Stimulated activated CD8-positive, alpha-beta memory T cell treated with anti-CD3 and anti-CD28 coated beads, Interleukin-12 subunit alpha, Interleukin-12 subunit beta, amount 100 ng/mL, for 4 hours (primary cell): ENCODE results near the gene RAET1E.
"Not testable (repeated sequence)": the region's sequence is repeated elsewhere in the genome, so short reads cannot be mapped to it uniquely, and the experiment has no call there.

Source experiments
- DNase-seq: peaks from one replicate; pipeline ENCODE4 v3.0.0-alpha.2; 2020; ENCODE audit warnings: low read depth

RAET1E gene

DNA sequence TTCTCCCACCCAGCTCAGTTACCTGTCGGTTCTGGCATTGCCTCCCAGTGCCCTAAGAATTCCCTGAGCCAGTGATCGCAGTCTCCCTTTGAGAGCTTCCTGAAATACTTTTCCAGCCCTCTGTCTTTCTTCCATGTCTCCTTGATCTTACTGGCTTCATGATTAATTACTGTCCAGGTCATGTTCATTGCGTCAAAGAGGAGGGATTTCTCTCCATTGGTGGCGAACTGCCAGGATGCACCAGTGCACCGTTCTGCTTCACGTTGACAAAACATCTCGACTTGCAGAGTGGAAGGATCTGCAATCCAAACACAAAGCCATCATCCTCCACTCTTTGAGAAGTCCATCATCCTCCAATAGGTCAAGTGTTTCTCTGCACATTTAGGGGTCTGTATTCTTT, 8.6 kb downstream of the RAET1E start:
- no peak for DNase-seq

DNA sequence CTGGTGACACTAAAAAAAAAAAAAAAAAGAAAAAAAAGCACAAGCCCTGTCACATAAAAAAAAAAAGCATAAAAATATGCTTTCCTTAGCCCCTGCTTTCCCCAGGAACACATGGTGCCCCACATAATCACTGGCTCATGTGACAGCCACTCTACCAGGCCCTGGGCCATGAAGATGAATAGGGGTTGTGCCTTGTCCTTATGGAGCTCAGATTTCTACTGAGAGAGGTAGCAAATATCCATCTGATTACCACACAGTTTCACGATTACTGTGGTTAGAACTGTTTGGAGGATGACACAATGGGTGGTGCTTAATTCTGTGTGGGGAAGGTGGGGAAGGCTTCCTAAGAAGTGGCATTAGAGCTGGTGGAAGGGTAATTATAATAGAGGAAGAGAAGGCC, 9.3 kb downstream of the RAET1E start:
- DNase-seq, result no peak

DNA sequence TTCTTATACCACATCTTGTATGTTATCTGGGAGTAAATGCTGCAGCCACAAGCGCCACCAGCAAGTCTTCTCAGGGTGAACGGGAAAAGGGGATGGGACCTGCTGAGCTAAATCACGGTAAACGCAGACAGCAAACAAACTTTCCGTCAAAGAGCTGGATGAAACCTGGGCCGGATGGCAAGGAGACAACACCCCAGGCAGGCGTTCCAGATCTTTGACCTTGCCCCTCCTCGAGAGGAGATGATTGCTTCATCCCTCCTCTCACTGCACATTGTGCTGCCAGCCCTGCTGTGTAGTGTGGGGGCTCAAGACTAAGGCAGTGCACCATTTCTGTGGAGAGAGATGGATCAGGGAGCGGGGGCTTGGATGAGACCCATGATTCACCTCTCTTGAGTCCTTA, 9.8 kb downstream of the RAET1E start:
- DNase-seq, result no peak

DNA sequence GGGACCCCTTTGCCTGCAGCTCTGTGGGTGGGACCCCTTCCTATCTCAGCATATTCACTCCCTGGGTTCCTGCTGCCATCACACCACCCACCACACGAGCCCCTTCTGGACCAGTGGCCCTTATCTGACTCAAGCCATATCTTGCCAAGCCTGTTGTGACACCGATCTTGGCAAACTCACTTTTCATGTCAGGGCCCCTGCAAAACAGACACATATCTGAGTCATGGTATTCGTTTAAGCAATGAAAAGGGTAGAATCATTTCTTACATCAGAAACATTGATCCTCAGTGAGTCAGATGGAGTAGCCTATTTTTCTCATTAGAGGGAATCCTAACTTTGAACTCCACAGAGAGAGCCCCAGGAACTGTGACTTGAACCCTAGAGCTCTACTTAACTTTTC, 10.6 kb downstream of the RAET1E start:
- no peak for DNase-seq

DNA sequence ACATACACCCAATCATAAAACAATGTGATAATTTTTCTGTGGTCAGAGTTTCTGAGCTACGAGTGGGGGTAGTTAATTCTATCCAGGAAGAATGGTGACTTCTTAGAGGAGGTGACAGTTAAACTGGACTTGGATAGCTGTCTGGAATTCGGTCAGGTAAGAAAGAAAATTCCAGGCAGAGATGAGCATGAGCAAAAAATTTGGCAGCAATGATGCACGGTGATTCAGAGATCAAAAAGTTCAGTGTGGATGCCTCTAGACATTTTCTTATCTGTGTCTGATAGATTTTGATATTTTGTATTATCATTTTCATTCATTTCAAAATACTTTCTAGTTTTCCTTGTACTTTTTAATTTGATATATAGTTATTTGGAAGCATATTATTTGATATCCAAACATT, 12.0 kb downstream of the RAET1E start:
- DNase-seq, result no peak

DNA sequence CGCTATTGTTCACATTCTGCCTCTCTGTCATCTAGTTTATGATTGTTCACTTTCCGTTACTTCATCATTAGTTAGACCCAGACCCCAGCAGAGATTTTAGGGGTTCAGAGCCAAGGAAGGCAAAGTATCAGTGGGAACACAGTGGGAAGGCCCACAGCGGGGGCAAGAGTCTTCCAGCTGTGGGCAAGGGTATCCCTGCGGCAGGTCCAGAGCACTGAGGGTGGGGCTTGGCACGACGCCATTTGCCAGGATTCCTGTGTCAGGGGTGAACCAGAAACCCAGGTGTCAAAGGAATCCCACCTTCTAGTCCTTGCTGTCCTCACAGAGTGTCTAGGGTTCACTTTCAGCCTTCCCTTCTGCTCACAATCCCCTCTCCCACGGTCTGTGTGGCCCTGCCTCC, 13.3 kb downstream of the RAET1E start:
- no peak for DNase-seq

DNA sequence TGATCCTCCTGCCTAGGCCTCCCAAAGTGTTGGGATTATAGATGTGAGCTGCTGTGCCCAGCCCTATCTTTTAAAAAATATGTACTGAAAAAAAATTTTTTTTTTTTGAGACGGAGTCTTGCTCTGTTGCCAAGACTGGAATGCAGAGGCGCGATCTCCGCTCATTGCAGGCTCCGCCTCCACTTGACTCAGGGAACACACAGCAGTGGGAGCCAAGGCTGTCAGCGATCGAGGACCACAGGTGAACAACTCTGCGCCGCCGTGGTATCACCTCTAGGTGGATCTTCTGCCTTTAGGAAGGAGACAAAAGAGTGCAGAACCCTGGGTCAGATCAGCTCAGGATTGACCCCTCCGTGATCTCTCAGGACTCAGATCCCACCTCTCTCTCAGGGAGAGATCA, 13.7 kb downstream of the RAET1E start:
- DNase-seq, result no peak

DNA sequence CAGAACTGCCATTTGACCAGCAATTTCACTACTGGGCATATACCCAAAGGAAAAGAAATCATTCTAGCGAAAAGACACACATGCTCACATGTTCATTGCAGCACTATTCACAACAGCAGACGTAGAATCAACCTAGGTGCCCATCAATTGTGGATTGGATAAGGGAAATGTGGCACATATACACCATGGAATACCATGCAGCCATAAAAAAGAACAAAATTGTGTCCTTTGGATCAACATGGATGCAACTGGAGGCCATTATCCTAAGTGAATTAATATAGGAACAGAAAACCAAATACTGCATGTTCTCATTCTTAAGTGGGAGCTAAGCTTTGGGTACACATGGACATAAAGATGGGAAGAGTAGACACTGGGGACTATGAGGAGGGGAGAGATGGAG, 16.1 kb downstream of the RAET1E start:
- DNase-seq, result no peak

DNA sequence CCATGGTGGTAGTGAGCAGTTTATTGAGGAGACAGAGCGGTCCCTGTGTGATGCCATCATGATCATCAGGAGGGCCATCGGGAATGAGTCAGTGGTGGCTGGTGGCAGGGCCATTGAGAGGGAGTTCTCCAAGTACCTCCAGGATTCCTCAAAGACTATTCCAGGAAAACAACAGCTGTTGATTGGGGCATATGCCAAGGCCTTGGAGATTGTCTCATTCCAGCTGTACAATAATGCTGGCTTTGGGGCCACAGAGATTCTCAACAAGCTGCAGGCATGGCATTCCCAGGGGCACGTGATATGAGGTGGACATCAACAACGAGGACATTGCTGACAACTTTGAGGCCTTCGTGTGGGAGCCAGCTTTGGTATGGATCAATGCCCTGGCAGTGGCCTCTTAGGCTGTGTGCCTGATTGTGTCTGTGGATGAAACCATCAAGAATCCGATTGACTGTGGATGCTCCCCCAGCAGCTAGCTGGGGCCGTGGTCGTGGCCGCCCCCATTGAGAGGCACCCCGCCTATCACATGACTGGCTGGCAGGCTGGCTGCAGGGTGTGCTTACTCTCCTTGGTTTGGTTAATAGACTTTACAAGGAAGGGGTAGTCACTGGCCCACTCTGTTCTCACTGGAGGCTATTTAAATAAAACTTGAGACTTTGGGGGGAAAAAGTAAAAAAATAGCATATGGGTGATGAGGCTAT, 16.7 kb downstream of the RAET1E start:
- no peak for DNase-seq

- DNase-seq, result no peak
Observed at GRCh38 chr6:149877659-149878058, 20.3 kb downstream of the RAET1E start.

GRCh38 chr6:149876241-149876933, 21.5 kb downstream of the RAET1E start:
- DNase-seq, result no peak

DNA sequence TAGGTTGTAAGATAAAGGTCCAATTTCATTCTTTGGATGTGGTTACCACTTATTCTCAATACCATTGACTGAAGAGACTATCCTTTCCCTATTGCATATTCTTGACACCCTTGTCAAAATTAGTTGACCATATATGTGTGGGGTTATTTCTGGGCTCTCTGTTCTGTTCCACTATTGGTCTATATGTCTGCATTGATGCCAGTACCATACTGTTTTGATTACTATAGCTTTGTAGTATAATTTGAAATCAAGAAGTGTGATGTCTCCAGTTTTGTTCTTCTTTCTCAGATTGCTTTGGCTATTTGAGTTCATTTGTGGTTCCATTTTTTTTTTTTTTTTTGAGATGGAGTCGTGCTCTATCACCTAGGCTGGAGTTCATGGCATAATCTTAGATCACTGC, 25.7 kb downstream of the RAET1E start:
- no peak for DNase-seq

GRCh38 chr6:149871182-149871581, 26.7 kb downstream of the RAET1E start:
- no peak for DNase-seq

DNA sequence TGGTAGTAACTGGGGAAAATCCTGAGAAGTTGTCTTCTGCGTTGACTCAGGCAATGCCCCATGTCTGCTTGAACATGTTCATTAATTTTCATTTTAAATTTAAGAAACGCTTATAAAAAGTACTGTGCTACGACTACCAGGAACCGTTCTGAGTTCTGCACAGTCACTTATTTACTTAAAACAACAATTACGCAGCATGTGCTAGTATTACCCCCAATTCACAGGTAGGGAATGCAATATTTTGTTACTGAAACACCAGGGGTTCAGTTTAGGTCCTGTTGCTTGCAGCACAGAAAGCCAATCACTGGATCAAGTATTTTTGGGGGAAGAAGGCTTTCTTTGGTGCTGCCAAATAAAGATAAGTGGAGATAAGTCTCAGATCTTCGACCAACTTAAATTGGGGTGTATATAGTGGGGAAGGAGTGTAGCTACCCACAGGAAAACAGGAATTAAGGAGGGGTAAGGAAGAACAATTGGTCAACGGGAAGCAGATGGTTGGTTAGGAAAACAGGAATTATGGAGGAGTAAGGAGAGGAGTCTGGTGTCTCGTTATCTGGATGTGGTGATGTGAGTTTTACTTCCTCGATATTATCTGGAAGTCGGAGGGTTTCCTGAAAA, 28.5 kb downstream of the RAET1E start:
- DNase-seq, result no peak

DNA sequence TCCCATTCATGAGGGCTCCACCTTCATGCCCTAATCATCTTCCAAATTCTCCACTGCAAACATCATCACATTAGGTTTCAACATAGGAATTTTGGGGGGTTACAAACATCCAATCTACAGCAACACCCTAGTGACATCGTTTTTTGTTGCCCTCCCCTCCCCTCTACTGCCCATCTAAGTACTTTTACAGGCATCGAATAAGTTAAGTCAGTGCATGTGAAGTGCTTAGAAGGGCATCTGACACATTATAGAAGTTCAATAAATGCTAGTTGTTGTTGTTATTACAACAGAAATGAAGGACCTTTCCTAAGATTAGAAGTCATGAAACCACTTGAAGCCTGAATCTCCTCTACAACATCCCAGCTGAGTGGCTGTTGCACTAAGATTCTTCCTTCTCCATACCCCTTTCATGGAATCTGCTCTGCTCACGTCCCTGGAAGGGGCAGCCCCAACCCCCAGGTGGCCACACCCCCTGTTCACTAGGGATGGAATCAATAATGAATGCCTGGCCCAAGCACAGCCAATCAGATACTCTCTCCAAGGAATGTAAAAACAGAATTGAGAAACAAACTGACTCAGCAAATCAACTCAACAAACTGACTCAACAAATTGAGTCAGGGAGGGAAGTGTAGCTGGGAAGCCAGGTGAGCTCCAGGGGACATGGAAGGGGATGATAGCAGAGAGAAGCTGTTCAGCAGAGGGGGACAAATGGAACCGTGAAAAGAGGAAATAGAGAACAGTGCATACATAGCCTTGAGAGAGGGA, 29.9 kb downstream of the RAET1E start:
- DNase-seq, result no peak

GRCh38 chr6:149864578-149865535, 33.1 kb downstream of the RAET1E start:
- no peak for DNase-seq

GRCh38 chr6:149863698-149864577, 34.0 kb downstream of the RAET1E start, which contains the start of gene LRP11:
Gene LRP11 (minus strand): TSS chr6:149864359. CDS start chr6:149864020, 339 bp downstream.
- DNase-seq, result peak; percentile 72

GRCh38 chr6:149862922-149863697, 34.8 kb downstream of the RAET1E start:
- DNase-seq, result peak; percentile 6

GRCh38 chr6:149862424-149862738, 35.5 kb downstream of the RAET1E start:
- not testable (repeated sequence) for DNase-seq
